Upper lobe of right lung (tissue), 1 donor: ENCODE data around the gene ANKH. TPM values are rescaled to one million over a fixed set of nuclear protein-coding genes. Genes with fewer than 3 reads are reported as not detected.

Source experiments
- ATAC-seq: fragments of 200-7000 bp; cut with Tn5 transposase; one replicate; pipeline ENCODE4 v1.9.1; 2020; ENCODE audit warnings: mild to moderate bottlenecking, moderate library complexity
- DNase-seq: peaks from one replicate; pipeline ENCODE4 v3.0.0-alpha.2; 2020
- H3K27ac ChIP-seq: fragments of 200-600 bp; one replicate; pipeline ENCODE4 v1.8.0; 2022
- H3K27me3 ChIP-seq: fragments of 200-600 bp; one replicate; pipeline ENCODE4 v1.8.0; 2022; ENCODE audit warnings: mild to moderate bottlenecking
- H3K36me3 ChIP-seq: fragments of 200-600 bp; one replicate; pipeline ENCODE4 v1.8.0; 2022
- H3K4me1 ChIP-seq: fragments of 200-600 bp; one replicate; pipeline ENCODE4 v1.8.0; 2022
- H3K4me3 ChIP-seq: fragments of 200-600 bp; one replicate; pipeline ENCODE4 v1.8.0; 2022; ENCODE audit warnings: mild to moderate bottlenecking
- H3K9me3 ChIP-seq: fragments of 200-600 bp; one replicate; pipeline ENCODE4 v1.8.0; 2022
- intact Hi-C: fragments of 100-400 bp; cut with DNase I; formaldehyde crosslinking; loops from one replicate; pipeline ENCODE4 v1.11.0; 2022
- total RNA-seq: library from RNA; stranded (reverse); fragmentation: NEBNext Ultra II Directional; extraction: Animal tissue kit (Norgen Biotek cat#: 25700); gene quantifications from one replicate; pipeline ENCODE4 v1.2.1, GENCODE V29; 2021
- TF ChIP-seq, protein P1 (sequence below): fragments of 200-600 bp; IDR thresholded peaks from one replicate; pipeline ENCODE4 v1.8.0; 2022; ENCODE audit warnings: antibody characterized with exemption
- donor health status: DM: no; HTN: yes; CAD: no; lungs with severe emphysema.

The ANKH gene
- total RNA-seq, 1 donor from 2014 or later = 67.2 TPM

DNA sequence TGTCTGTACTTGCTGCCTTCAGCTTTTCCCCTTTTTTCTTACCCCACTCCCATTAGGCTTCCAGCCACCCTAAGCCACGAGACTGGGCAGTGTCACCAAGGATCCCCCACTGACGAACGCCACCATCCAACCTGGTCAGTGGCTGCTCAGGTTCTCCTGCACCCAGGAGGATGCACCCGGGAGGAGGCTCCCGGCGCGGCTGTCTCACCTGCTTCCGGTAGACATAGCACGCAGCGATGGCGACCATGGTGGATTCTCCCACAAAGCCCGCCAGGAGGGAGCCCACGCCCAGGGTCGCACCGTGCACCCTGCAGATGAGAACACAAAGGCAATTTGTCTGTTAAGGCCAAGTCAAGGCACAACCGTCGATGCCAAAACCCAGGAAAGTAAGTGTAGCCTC lies 158.9 kb downstream of the ANKH start:
- TF ChIP-seq, protein P1, sequence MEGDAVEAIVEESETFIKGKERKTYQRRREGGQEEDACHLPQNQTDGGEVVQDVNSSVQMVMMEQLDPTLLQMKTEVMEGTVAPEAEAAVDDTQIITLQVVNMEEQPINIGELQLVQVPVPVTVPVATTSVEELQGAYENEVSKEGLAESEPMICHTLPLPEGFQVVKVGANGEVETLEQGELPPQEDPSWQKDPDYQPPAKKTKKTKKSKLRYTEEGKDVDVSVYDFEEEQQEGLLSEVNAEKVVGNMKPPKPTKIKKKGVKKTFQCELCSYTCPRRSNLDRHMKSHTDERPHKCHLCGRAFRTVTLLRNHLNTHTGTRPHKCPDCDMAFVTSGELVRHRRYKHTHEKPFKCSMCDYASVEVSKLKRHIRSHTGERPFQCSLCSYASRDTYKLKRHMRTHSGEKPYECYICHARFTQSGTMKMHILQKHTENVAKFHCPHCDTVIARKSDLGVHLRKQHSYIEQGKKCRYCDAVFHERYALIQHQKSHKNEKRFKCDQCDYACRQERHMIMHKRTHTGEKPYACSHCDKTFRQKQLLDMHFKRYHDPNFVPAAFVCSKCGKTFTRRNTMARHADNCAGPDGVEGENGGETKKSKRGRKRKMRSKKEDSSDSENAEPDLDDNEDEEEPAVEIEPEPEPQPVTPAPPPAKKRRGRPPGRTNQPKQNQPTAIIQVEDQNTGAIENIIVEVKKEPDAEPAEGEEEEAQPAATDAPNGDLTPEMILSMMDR = no peak
- Histone ChIP-seq H3K27ac (no peak overlapping the region), H3K36me3 (peaks cover 66% of the 10 kb centered on the region), H3K9me3 (no peaks in the 10 kb centered on the region), H3K4me3 (no peak overlapping the region), H3K4me1 (no peaks in the 10 kb centered on the region), H3K27me3 (no peaks in the 10 kb centered on the region)
- DNase-seq (no peak), ATAC-seq (no peak)
- intact Hi-C loops = no loop called here

DNA sequence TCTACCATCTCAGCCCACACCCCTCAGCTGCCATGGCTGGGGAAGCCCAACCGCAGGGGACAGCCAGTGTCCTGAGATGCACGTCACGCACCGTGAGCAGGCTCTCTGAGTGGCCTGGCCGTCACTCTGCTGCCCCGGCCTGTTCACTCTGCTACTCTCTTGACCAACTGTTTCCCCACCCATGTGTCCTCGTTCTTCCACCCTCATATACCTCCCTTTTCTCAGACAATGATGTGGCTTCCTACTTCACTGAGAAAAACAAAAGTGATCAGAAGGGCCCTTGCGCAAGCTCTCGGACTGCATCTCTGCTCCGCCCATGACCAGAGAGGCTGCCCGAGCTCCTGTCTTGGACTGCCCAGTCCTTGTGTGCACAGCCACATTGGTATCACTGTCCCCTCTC lies 159.4 kb downstream of the ANKH start:
- H3K36me3 ChIP-seq = peaks cover 72% of the 10 kb centered on the region
- no peaks in the 10 kb centered on the region for H3K27me3 ChIP-seq
- no peak overlapping the region for H3K4me3 ChIP-seq
- no peak overlapping the region for H3K27ac ChIP-seq
- DNase-seq = no peak
- intact Hi-C loops = no loop called here
- no peaks in the 10 kb centered on the region for H3K4me1 ChIP-seq
- ATAC-seq = no peak
- H3K9me3 ChIP-seq = no peaks in the 10 kb centered on the region
- TF ChIP-seq, protein P1 = no peak

DNA sequence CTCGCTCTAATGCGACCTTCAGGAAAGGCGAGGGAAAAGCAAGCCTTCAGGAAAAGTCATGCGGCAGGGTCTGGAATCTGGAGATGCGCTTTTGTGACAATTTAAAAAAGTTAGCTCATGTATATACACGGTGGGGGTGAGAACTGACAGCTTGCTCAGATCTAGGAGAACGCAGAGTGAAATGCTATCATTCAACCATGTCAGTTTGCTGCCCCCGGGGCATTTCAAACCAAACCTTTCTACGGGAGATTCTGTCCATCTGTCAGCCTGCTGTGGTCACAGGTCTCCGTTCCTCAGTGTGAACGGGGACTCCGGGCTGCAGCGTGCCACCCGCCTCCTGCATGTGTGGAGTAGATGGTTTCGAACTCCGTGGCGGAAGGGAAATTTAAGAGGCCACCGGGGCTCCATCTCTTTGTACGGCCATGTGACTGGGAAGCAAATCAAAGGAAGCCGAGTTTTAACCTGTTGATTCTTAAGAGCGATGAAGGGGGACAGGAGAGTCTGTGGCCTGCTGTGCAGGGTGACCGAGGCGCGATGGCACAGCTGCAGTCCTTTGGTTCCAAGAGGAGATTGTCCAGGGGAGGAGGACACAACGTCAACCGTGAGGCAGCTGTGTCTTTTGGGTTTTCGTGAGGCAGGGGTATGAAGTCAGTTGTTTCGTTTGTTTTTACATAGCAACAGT lies 161.1 kb downstream of the ANKH start:
- Histone ChIP-seq H3K4me1 (peaks cover 3% of the 10 kb centered on the region), H3K27me3 (no peaks in the 10 kb centered on the region), H3K9me3 (no peaks in the 10 kb centered on the region), H3K4me3 (no peak overlapping the region), H3K36me3 (peaks cover 85% of the 10 kb centered on the region), H3K27ac (no peak overlapping the region)
- ATAC-seq = no peak
- intact Hi-C loops = no loop called here
- TF ChIP-seq, protein P1 = no peak
- no peak for DNase-seq

DNA sequence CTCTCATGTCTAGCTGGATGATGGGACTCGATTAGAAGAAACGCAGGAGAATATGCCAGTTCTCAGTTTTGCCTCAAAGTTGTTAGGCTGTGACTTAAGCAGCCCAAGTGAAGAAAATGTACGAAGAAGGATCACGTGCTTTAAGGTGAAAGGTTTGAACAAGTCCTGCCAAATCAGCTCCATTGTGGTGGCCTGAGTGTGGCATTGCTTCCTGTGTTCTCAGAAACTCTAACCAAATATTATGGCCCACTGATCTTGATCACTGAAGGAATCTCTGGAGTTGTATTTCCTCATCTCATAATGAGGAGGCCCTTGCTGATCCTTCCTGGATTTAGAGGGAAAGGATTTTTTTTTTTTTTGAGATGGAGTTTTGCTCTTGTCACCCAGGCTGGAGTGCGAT lies 163.0 kb downstream of the ANKH start:
- Histone ChIP-seq H3K9me3 (no peaks in the 10 kb centered on the region), H3K4me3 (no peak overlapping the region), H3K27ac (no peak overlapping the region), H3K27me3 (no peaks in the 10 kb centered on the region), H3K4me1 (peaks cover 3% of the 10 kb centered on the region), H3K36me3 (peaks cover 88% of the 10 kb centered on the region)
- no peak for ATAC-seq
- intact Hi-C loops = no loop called here
- TF ChIP-seq, protein P1 = no peak
- DNase-seq = no peak

DNA sequence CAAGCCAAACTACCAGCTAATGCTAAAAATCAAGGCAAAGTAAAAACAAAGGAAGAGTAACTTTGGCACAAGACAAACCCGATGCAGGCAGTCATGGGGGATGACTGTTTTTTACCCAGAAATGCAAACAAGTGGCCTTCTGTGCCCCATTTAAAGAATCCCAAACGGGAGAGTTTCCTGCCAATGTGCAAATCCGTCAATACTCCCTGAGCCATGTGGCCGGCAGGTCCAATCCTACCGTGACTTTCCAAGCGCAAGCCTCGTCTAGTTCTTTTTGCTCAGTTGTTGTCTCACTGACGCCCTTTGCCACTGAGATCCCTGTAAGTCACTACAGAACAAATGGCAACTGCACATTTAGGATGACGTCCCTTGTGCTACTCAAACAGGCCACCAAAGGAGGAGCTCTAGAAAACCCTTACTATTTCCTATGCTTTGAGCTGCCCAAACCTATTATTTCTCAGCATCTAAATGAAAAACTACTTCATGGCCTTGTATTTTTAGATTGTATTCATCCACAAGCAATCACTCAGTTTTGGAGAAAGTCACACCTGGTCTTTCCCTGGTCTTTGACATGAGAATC lies 163.7 kb downstream of the ANKH start:
- TF ChIP-seq, protein P1 = no peak
- H3K36me3 ChIP-seq = peaks cover 82% of the 10 kb centered on the region

More for the DNA sequence above, 163.7 kb downstream of the ANKH start:
- DNase-seq (no peak), ATAC-seq (no peak)
- Histone ChIP-seq H3K4me3 (no peak overlapping the region), H3K9me3 (no peaks in the 10 kb centered on the region), H3K4me1 (peaks cover 3% of the 10 kb centered on the region), H3K27me3 (no peaks in the 10 kb centered on the region), H3K27ac (no peak overlapping the region)
- intact Hi-C loops = no loop called here
